Right lobe of liver (tissue), 4 donors: ENCODE measurements around the gene PCIF1.
A peak's percentile ranks its signal among the peaks of the same experiment; 100 is the strongest.

ENCODE experiments used
- POLR2A ChIP-seq: fragments of 450-650 bp; IDR thresholded peaks from one replicate; pipeline ENCODE4 v1.6.1; 2017; ENCODE audit warnings: antibody characterized with exemption, mild to moderate bottlenecking
- TF ChIP-seq, protein P1 (sequence below), 4 donors: fragments of 200-600 bp in 3 of 4; fragments of 450-650 bp in 1 of 4; IDR thresholded peaks; one replicate each; pipeline versions ENCODE4 v1.5.1 to v1.8.0; 2016 to 2022; ENCODE audit warnings: antibody characterized with exemption in 4 of 4, mild to moderate bottlenecking in 2 of 4
- donor health status: DM: no; HTN: no; CAD: no.
- donor health status: DM: no; HTN: no; CAD: no.
- donor health status: DM: no; HTN: yes; CAD: no.

DNA sequence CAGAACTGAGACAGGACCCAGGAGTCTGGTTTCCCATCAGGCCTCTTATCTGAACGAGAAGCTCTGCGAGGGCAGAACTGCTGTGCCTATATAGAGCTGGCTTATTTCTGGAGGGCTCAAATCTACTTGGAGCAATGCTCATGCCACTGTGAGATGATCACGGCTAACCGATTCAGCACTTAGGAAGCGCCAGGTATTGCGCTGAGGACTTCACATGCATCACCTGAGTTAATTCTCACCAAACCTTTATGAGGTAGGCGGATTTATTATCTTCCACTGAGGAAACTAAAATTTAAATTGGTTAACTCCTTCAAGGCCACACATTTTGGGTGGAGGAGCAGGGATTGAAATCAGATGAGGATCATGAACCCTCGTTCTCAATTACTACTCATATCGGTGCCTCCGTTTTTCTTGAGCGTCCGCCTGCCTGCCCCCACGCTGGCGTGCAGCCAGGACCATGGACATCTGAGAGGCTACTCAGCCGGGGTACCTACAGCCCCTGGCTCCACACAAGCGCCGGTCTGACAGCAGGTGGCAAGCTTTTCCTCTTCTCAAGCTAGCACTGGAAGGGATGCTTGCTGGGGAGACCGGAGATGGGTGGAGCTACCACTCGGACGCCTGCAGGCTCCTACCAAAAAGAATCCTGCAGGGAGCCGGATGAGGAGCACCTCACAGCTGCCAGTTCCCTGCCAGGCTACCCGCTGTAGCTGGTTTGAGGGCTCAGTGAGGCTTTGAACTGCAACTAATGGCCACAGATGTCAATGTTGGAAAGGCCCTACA is 1.0 kb upstream of the PCIF1 start:
- TF ChIP-seq, protein P1, sequence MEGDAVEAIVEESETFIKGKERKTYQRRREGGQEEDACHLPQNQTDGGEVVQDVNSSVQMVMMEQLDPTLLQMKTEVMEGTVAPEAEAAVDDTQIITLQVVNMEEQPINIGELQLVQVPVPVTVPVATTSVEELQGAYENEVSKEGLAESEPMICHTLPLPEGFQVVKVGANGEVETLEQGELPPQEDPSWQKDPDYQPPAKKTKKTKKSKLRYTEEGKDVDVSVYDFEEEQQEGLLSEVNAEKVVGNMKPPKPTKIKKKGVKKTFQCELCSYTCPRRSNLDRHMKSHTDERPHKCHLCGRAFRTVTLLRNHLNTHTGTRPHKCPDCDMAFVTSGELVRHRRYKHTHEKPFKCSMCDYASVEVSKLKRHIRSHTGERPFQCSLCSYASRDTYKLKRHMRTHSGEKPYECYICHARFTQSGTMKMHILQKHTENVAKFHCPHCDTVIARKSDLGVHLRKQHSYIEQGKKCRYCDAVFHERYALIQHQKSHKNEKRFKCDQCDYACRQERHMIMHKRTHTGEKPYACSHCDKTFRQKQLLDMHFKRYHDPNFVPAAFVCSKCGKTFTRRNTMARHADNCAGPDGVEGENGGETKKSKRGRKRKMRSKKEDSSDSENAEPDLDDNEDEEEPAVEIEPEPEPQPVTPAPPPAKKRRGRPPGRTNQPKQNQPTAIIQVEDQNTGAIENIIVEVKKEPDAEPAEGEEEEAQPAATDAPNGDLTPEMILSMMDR (IDR thresholded peaks at IDR 0.05), result peak; percentile 33 to 45 (median 36)
- peak; percentile 35 for TF ChIP-seq POLR2A
